Measurements from ENCODE around the gene HTD2.

HTD2 gene

DNA sequence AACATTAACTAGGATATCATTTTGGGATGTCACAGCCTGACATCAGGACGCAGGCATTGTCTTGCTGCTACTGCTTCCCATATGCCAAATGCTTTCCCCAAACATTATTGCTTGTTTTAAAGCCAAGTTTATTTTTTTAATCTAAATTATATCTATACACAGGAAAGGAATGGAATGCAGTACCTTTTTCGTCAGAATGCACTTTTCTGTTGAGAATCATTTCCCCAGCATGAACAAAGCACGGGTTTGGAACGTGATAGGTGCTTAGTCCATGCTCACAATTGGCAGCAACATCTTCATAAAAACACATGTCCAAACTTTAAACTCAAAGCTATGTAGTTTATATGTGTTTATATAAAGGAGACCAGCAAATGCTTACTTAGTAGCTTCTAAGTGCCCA lies 52.5 kb downstream of the HTD2 start:
- no peak for DNase-seq (ENCODE audit: low read depth)

- no peak for DNase-seq (ENCODE audit: low read depth)
These were observed 53.3 kb downstream of the HTD2 start for GRCh38 chr3:58359621-58360020.

DNA sequence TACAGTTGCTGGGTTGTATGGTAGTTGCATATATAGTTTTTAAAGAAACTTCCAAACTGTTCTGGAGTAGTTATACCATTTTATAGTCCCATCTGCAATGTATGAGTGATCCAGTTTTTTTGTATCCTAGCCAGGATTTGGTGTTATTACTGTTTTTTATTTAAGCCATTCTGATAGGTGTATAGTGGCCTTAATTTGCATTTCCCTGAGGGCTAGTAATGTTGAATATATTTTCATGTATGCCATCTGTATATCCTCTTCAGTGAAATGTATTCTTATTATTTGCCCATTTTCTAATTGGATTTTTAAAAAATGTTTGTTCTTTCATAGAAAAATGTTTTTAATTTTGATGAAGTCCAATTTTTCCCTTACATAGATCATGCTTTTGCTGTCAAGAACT lies 55.5 kb downstream of the HTD2 start:
- DNase-seq (ENCODE audit: low read depth), result no peak

GRCh38 chr3:58366699-58367098 lies 60.4 kb downstream of the HTD2 start:
- DNase-seq (ENCODE audit: low read depth), result no peak

GRCh38 chr3:58369038-58369437 lies 62.7 kb downstream of the HTD2 start:
- no peak for DNase-seq (ENCODE audit: low read depth)
